HuH-7.5 (cell line): Measurements from ENCODE around the gene FRAT1.
"Not testable (repeated sequence)": the region's sequence is repeated elsewhere in the genome, so short reads cannot be mapped to it uniquely, and the experiment has no call there.

Experiments used
- DNase-seq: peaks from one replicate; pipeline ENCODE4 v3.0.0; 2011; ENCODE audit warnings: low spot score

FRAT1 gene, protein sequence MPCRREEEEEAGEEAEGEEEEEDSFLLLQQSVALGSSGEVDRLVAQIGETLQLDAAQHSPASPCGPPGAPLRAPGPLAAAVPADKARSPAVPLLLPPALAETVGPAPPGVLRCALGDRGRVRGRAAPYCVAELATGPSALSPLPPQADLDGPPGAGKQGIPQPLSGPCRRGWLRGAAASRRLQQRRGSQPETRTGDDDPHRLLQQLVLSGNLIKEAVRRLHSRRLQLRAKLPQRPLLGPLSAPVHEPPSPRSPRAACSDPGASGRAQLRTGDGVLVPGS

DNA sequence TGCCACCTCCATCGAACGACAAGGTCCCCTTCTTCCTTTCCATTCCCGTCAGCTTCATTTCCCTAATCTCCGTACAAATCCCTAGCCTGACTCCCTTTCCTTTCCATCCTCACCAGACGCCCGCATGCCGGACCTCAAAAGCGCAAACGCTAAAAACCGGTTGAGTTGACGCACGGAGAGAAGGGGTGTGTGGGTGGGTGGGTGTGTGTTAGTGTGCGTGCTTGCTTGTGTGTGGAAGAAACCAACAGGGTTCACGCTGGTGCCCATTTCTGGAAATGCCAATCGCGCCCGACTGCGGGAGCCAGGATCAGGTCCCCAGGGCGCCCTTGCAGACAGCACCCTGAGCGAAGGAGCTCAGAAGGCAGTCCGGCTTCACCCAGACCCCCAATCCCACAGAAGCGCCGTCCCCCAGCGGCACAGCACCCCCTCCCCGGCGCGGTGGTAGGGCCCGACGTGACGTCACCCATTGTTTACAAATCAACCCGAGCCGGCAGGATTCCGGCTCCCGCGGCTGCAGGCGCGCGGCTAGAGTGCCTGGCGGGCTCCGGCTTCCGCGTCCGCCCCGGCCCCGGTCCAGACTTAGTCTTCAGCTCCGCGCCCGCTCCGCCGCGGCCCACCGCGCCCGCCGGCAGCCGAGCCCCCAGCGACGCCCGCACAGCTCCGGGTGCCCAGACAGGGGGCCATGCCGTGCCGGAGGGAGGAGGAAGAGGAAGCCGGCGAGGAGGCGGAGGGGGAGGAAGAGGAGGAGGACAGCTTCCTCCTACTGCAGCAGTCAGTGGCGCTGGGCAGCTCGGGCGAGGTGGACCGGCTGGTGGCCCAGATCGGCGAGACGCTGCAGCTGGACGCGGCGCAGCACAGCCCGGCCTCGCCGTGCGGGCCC, at the start of gene FRAT1:
Gene FRAT1, plus strand, starts transcription at position 500 of the 880 bp plus-strand sequence. Its CDS starts 183 bp downstream, at position 683.
- DNase-seq = no peak

DNA sequence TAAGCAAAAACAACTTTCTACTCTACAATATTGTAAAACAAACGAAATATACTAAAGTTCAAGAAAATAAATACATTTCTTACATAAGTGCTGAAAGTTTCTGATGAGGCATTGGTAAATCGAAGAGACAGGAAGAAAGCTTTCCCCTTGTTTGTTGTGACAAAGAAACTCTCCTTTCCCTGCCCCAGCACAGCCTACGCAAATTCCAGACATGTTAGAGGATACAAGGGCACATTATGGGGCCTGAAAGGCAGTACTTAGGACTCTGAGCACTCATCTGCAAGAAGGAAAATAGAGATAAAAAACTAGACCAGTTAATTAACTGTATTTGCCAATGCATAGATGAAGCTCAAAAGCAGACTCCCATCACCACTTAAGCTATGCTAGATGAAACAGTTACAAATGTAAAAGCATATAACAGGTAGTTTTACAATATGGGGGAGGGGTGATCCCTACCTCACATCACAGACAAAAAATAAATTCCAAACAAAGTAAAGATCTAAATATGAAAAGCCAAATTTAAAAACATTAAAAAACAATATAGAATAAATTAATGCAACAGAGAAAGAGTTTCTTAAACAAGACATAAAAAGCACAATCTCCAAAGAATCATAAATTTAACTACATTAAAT, 48.4 kb upstream of the FRAT1 start:
- no peak for DNase-seq

DNA sequence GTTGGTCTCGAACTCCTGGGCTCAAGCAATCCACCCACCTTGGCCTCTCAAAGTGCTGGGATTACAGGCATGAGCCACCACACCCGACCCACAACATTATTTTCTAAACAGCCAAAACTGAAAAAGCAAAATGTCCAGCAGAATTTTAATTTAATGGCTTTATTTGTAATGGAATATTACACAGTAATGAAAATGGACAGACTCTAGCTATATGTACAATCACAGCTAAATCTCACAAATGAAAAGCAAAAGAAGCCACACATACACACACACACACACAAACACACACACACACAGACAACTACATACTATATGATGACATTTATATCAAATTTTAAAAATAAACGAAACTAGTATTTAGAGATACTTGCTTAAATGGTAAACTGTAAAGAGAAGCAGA, 45.4 kb upstream of the FRAT1 start:
- no peak for DNase-seq

DNA sequence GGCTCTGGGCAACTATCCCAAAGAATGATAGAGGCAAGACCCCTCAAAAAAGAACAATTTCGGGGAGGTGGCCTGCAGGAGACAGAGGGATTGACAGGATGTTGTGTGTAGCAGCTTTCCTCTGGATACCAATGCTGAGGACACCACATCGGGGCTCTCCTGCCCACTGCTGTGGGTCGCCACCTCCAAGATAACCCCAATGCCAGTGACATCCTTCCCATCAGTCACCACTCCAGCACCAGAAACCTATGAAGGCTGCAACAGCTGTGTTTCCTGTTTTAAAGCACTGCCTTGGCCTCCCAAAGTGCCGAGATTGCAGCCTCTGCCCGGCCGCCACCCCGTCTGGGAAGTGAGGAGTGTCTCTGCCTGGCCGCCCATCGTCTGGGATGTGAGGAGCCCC, 44.2 kb upstream of the FRAT1 start:
- DNase-seq = no peak

DNA sequence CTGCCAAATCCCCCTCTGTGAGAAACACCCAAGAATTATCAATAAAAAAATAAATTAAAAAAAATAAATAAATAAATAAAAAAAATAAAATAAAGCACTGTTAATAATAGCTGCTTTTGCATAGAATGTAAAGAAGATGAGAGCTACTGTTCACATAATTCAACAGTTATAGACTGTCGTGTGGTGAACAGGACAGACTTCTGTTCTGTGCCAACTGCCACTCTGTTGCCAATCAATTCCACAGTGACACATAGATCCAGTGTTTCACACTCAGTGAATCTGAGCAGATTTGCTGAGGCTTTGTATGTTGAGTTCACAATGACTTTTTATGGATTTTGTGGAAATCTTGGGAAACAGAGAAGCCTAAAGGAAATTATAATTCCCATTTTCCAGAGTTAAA, 41.5 kb upstream of the FRAT1 start:
- DNase-seq = no peak

DNA sequence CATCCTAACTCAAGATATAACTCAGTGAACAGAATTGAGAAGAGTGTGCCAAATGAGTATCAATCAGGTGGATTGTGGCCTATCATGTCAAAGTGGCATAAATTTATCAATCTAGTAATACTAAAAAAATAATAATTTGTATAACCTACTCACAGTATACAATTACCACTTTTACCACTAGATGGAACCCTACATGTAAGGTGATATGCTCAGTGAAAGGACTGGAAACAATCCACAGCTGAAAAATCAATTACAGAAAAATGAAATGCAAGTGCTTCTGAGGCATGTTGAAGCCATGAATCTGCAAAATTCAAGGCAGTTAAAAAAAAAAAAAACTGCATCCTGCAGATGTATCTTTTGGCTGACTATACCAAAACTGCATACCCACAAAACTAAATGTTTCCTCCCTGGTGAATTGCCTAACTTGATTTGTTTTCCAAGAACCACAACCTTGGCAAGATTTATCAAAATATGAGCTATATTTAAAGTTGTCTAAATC, 40.5 kb upstream of the FRAT1 start:
- peak; percentile 32 for DNase-seq

DNA sequence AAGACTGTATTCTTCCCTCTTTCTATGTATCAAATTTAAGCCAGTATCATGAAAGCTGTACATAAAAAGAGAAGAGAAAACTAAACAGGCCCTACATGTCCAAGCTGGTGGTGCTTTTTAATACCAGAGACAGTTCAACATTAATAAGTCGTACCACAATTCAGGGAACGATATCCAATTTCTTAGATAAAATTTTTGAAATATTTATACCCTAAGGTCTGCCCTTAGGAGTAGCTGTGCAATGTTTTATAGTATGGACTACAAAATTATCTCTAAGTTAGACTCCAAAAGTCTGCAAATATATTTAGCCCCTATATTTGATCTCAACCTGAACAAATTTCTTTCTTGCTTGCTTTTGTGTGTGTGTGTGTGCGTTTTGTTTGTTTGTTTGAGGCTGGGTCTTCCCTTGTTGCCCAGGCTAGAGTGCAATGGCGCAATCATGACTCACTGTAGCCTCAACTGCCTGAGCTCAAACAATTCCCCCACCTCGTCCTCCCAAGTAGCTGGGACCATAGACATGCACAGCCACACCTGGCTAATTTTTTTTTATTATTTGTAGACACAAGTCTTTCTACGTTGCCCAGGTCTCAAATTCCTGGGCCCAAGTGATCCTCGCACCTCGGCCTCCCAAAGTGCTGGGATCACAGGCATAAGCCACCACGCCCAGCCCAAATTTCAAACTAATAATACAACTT, 39.8 kb upstream of the FRAT1 start:
- DNase-seq = no peak

DNA sequence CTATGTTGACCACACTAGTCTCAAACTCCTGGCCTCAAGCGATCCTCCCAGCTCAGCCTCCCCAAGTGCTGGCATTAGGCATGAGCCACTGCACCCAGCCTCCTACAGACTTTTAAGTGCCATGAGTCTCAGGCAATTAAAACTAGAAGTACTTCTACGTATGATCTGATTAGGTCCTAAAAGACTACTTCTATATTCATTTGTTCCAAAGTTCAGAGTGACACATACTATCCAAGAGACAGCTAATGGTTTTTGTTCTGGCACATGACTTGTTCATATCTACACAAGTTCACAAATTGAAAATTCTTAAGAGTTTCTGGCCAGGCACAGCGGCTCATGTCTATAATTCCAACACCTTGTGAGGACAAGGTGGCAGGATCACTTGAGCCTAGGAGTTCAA, 38.3 kb upstream of the FRAT1 start:
- DNase-seq = no peak

DNA sequence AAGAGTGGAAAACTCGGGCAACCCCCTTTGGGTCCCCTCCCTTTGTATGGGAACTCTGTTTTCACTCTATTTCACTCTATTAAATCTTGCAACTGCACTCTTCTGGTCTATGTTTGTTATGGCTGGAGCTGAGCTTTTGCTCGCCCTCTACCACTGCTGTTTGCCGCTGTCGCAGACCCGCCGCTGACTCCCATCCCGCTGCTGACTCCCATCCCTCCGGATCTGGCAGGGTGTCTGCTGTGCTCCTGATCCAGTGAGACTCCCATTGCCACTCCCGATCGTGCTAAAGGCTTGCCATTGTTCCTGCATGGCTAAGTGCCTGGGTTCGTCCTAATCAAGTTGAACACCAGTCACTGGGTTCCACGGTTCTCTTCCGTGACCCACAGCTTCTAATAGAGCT, 29.0 kb upstream of the FRAT1 start:
- DNase-seq = not testable (repeated sequence)

DNA sequence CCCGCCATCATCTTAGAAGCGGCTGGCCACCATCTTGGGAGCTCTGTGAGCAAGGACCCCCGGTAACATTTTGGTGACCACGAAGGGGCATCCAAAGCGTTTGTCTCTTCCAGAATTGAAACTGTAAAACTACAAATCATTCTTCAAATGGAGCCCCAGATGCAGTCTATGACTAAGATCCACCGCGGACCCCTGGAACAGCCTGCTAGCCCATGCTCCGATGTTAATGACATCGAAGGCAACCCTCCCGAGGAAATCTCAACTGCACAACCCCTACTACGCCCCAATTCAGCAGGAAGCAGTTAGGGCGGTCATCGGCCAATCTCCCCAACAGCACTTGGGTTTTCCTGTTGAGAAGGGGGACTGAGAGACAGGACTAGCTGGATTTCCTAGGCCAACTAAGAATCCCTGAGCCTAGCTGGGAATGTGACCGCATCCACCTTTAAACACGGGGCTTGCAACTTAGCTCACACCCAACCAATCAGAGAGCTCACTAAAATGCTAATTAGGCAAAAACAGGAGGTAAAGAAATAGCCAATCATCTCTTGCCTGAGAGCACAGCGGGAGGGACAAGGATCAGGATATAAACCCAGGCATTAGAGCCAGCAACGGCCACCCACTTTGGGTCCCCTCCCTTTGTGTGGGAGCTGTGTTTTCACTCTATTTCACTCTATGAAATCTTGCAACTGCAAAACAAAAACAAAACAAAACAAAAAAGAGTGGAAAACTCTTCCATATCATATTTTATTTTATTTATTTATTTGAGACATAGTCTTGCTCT, 28.3 kb upstream of the FRAT1 start:
- not testable (repeated sequence) for DNase-seq

DNA sequence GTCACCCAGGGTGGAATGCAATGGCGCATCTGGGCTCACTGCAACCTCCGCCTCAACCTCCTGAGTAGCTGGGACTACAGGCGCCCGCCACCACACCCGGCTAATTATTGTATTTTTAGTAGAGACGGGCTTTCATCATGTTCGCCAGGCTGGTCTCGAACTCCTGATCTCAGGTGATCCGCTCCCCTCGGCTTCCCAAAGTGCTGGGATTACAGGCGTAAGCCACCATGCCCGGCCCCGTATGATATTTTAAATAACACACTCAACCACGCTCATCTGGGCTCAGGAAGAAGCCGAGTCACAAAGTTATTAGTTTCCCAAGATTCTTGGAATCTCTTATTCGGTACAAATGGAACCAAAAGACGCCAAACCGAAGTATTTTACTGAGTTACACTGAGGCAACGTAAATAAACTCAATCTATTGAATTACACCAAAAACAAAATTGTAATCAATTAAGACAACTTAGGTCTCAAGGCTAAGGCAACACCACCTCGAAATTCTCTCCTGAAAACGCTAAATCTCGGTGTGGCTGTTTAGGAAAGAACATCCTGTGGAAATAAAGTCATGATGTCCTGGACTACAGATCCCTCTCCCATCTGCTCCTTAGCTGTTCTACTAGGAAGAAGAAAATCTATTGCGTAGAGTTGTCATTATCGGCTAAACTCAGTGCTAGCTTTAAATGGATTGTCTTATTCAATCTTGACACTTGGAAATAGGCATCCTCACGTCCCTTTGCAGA, 27.5 kb upstream of the FRAT1 start:
- DNase-seq = no peak

DNA sequence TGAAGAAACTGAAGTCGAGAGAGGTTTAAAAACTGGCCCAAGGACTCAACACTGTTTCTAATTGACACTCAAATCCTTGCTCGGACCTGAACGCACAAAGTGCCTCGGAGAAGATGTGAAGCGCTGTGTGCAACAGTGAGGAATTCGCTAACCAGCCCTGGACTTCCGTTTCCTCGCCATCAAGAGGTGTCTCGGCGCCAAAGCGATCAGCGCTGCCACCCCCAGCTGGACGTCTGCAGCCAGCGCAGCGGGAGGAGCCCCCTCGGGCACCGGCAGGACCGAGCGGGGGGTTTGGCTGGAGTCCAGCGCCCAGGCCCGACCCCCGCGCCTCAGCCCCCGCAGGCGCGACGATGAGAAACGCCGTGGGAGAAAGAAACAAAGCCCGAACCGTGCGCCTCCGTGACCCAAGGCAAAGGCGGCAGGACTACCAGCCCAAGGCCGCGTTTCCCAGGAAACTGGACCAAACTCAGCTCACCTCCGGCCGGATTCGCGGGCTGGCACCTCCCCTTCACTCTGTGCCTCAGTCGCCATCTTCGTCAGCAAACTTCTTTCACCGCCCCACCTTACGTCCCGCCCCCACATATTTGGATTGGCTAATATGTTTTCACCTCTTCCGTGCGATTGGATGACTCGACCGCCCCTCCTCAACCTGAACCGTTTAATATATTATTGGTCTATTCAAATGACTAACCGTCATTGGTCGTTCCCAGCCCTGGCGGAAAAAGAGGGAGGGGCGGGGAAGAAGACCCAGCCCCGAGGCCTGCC, 26.8 kb upstream of the FRAT1 start, which contains the start of gene ARHGAP19:
Gene ARHGAP19, minus strand, starts transcription at position 541 of the 765 bp plus-strand sequence. Its CDS starts 10 bp downstream, at position 531.
- peak; percentile 80 for DNase-seq

DNA sequence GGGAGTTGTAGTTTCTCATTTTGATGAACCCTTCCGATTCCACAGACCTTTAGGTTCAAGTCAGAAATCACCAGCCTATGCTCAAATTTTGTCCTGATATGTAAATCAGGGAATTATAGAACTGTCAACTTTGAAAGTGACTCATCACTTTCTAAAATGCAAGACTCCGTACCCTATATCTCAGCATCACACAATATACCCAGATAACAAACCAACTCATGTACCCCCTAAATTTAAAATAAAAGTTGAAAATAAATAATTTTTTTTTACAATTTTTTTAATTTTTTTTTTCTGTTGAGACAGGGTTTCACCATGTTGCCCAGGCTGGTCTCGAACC, 26.2 kb upstream of the FRAT1 start:
- no peak for DNase-seq

DNA sequence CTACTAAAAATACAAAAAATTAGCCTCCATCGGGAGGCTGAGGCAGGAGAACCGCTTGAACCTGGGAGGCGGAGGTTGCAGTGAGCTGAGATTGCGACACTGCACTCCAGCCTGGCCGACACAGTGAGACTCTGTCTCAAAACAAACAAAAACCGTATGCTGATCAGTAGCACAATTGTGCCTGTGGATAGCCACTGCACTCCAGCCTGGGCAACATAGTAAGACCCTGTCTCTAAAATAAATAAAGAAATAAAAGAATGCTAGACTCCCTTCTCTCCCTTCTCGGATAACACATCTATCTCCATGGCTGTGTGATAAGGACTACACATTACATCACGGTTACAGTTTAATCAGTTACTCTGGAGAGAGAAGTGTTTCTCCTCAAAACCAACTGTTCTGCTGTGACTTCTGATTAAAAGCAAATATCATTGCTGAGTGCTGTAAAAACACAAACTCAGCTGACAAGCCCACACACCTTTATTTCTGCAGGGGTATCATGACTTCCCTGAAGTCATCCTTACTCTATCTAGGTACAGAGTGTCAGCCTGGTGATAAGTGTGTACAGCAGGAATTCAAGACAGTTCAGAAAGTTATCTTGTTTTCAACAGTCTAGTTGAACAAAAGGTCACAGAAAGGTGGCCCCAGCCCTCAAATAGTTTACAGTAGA, 21.4 kb upstream of the FRAT1 start:
- DNase-seq = no peak

DNA sequence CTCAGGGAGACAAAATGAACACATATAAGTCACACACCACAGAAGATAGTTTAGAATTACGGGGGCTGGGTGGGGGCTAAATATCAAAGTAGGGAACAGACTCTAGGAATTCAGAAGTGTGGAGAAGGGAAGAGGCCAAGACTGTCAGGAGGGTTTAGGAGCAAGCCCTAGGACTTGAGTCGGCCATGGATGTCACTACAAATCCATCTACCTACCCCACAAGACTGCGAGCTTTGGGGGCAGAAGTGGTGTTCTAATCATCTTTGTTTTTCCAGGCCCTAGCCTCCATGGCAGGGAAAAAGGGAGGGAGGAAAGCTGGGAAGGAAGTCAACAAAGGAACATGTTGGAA, 20.9 kb upstream of the FRAT1 start:
- DNase-seq = no peak

DNA sequence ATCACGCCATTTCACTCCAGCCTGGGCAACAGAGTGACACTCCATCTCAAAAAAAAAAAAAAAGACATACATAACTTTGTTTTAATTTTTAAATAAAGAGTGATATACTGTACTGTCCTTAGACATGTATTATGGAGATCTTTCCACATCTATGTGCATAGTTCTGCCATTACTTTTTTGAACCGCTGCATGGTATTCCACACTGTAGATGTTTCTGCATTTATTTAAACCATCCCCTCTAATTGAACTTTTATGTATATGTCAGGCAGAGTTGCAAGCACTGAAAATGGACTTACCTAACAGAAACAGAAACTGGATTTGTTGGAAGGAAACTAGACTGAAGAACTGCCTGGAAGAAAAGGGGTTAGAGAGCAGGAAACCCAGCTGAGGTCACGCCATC, 18.1 kb upstream of the FRAT1 start:
- DNase-seq = no peak

DNA sequence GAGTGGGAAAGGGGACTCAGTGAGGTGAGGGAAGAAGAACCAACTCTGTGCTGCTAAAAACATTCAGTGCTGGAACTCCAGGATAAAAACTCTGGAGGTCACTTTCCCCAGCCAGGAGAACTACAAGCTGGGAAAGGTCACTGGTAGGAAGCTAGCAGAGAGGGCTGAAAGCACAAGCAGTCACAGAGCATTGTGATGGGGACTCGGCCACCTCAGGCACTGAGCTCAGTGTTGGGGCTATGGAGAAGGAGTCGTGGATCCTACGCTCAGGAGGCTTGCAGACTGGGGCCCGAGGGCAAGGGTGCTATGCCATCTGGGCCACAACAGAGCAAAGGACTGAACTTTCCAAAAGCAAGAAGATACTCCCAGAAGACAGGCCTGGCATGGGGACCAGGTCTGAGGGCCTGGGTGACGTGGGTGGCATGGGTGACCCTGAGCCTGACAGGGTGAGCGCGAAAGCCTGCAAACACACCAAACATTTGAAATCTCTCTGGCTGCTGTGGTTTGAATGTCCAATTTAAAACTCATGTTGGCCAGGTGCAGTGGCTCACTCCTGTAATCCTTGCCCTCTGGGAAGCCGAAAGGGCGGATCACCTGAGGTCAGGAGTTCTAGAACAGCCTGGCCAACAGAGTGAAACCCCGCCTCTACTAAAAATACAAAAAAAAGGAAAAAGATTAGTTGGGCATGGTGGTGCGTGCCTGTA, 16.8 kb upstream of the FRAT1 start:
- DNase-seq = no peak

DNA sequence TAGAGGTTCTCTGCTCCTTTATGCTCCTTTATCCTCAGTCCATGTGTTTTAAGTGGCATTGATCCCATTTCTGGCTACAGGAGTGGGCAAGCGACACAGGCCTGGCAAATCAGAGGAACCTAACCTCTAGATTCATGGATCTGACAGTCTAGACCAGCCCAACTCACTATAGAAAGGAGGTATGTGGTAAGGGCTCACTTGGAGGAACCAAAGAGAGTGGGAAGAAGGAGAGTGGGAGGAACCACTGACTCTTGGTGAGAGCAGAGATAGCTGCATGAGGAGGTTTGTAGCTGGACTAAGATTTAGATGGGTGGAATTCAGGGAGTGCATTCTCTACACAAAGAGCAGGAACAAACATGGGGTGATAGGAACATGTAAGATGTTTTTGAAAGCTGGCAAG, 11.6 kb upstream of the FRAT1 start:
- DNase-seq = no peak
